ENCODE results near the gene ABCC3. TPM values are rescaled to one million over a fixed set of nuclear protein-coding genes. Genes with fewer than 3 reads are reported as not detected.

The ABCC3 gene
- total RNA-seq, 1 experiment from 2014 or later = 88.0 TPM

- Mint-ChIP-seq H3K27ac (ENCODE audit: unreplicated experiment) (no peak overlapping the region), H3K9me3 (ENCODE audit: low read depth, unreplicated experiment) (no peaks in the 10 kb centered on the region), H3K36me3 (ENCODE audit: insufficient read depth, unreplicated experiment) (no peaks in the 10 kb centered on the region), H3K4me1 (ENCODE audit: low read depth, unreplicated experiment) (peaks cover 9% of the 10 kb centered on the region), H3K4me3 (ENCODE audit: low read depth, unreplicated experiment) (no peak overlapping the region), H3K27me3 (ENCODE audit: unreplicated experiment) (peaks cover 49% of the 10 kb centered on the region)
- CTCF ChIA-PET = no interaction called here
- intact Hi-C loops (cut with micrococcal nuclease; ENCODE audit: unreplicated experiment) = no loop called here
- no TSS peak for BruUV-seq (replicated peaks)
- TF ChIP-seq CTCF (IDR thresholded peaks at IDR 0.05; ENCODE audit: unreplicated experiment) = peak; percentile 13
- no peak for DNase-seq
These were observed 13.8 kb upstream of the ABCC3 start for GRCh38 chr17:50620858-50621257.

- Mint-ChIP-seq H3K9me3 (ENCODE audit: low read depth, unreplicated experiment) (no peaks in the 10 kb centered on the region), H3K36me3 (ENCODE audit: insufficient read depth, unreplicated experiment) (no peaks in the 10 kb centered on the region), H3K27ac (ENCODE audit: unreplicated experiment) (no peak overlapping the region), H3K4me3 (ENCODE audit: low read depth, unreplicated experiment) (no peak overlapping the region), H3K27me3 (ENCODE audit: unreplicated experiment) (peaks cover 41% of the 10 kb centered on the region), H3K4me1 (ENCODE audit: low read depth, unreplicated experiment) (peaks cover 9% of the 10 kb centered on the region)
- intact Hi-C loops (cut with micrococcal nuclease; ENCODE audit: unreplicated experiment) = no loop called here
- CTCF ChIA-PET = no interaction called here
- TF ChIP-seq CTCF (IDR thresholded peaks at IDR 0.05; ENCODE audit: unreplicated experiment) = no peak
- DNase-seq = no peak
- BruUV-seq (replicated peaks) = no TSS peak
These were observed 13.1 kb upstream of the ABCC3 start for GRCh38 chr17:50621574-50622031.

GRCh38 chr17:50624321-50624934 is 10.3 kb upstream of the ABCC3 start:
- TF ChIP-seq CTCF (IDR thresholded peaks at IDR 0.05; ENCODE audit: unreplicated experiment) = no peak
- no peaks in the 10 kb centered on the region for H3K9me3 Mint-ChIP-seq (ENCODE audit: low read depth, unreplicated experiment)
- intact Hi-C loops (cut with micrococcal nuclease; ENCODE audit: unreplicated experiment) = no loop called here
- H3K27me3 Mint-ChIP-seq (ENCODE audit: unreplicated experiment) = peaks cover 29% of the 10 kb centered on the region
- H3K4me3 Mint-ChIP-seq (ENCODE audit: low read depth, unreplicated experiment) = no peak overlapping the region
- CTCF ChIA-PET = interaction anchor here (0.6 to 7.5 kb wide), 6 partner anchors 15 to 82 kb away, joined by 3 to 130 read pairs (median 6); no protein-coding TSS in a partner anchor
- H3K27ac Mint-ChIP-seq (ENCODE audit: unreplicated experiment) = no peak overlapping the region
- DNase-seq = no peak
- BruUV-seq (replicated peaks) = no TSS peak
- H3K4me1 Mint-ChIP-seq (ENCODE audit: low read depth, unreplicated experiment) = peaks cover 22% of the 10 kb centered on the region
- H3K36me3 Mint-ChIP-seq (ENCODE audit: insufficient read depth, unreplicated experiment) = peaks cover 6% of the 10 kb centered on the region

GRCh38 chr17:50625032-50625871 is 9.4 kb upstream of the ABCC3 start:
- no peak overlapping the region for H3K27ac Mint-ChIP-seq (ENCODE audit: unreplicated experiment)
- CTCF ChIA-PET = interaction anchor here (0.5 to 7.5 kb wide), 22 partner anchors 9 to 173 kb away, joined by 3 to 130 read pairs (median 4); partner anchors contain the start of genes CACNA1G, LUC7L3 and SPATA20
- BruUV-seq (replicated peaks) = no TSS peak

More at GRCh38 chr17:50625032-50625871, 9.4 kb upstream of the ABCC3 start:
- H3K27me3 Mint-ChIP-seq (ENCODE audit: unreplicated experiment) = peaks cover 22% of the 10 kb centered on the region
- no peak for DNase-seq
- no peak for TF ChIP-seq CTCF (IDR thresholded peaks at IDR 0.05; ENCODE audit: unreplicated experiment)
- no peaks in the 10 kb centered on the region for H3K9me3 Mint-ChIP-seq (ENCODE audit: low read depth, unreplicated experiment)
- intact Hi-C loops (cut with micrococcal nuclease; ENCODE audit: unreplicated experiment) = no loop called here
- H3K36me3 Mint-ChIP-seq (ENCODE audit: insufficient read depth, unreplicated experiment) = peaks cover 6% of the 10 kb centered on the region
- H3K4me1 Mint-ChIP-seq (ENCODE audit: low read depth, unreplicated experiment) = peaks cover 20% of the 10 kb centered on the region
- no peak overlapping the region for H3K4me3 Mint-ChIP-seq (ENCODE audit: low read depth, unreplicated experiment)
